Upper lobe of left lung (tissue), 6 donors: ENCODE results near the gene NFIB. TPM values are rescaled to one million over a fixed set of nuclear protein-coding genes. Genes with fewer than 3 reads are reported as not detected.

ENCODE experiments used
- ATAC-seq, 2 donors: fragments of 200-7000 bp; cut with Tn5 transposase; one replicate each; pipeline ENCODE4 v1.9.1; 2022; ENCODE audit warnings: mild to moderate bottlenecking in 2 of 2, moderate library complexity in 2 of 2; ENCODE audit not compliant: low FRiP score in 2 of 2
- DNase-seq, 2 donors: peaks; one replicate each; pipeline ENCODE4 v3.0.0-alpha.2; 2019 to 2020
- H3K27ac ChIP-seq, 4 donors: fragments of 200-600 bp; sonication (generic); one replicate each; pipeline ENCODE4 v1.5.1; 2016 to 2019
- H3K27me3 ChIP-seq, 4 donors: fragments of 200-600 bp; sonication (generic); one replicate each; pipeline ENCODE4 v1.5.1; 2017 to 2019
- H3K36me3 ChIP-seq, 4 donors: fragments of 200-600 bp; sonication (generic); one replicate each; pipeline ENCODE4 v1.5.1; 2016 to 2019
- H3K4me1 ChIP-seq, 4 donors: fragments of 200-600 bp; sonication (generic); one replicate each; pipeline ENCODE4 v1.5.1; 2018 to 2019
- H3K4me3 ChIP-seq, 4 donors: fragments of 200-600 bp; sonication (generic); one replicate each; pipeline ENCODE4 v1.5.1; 2017 to 2019; ENCODE audit warnings: mild to moderate bottlenecking in 2 of 4, moderate library complexity in 1 of 4
- H3K9me3 ChIP-seq, 4 donors: fragments of 200-600 bp; sonication (generic); one replicate each; pipeline ENCODE4 v1.5.1; 2018 to 2019
- EP300 ChIP-seq, 4 donors: sonication (generic); formaldehyde crosslinking; IDR thresholded peaks; one replicate each; pipeline ENCODE4 v1.5.1; 2017; ENCODE audit warnings: antibody characterized with exemption in 4 of 4, control low read depth in 2 of 4
- POLR2A ChIP-seq, 4 donors: fragments of 450-650 bp; IDR thresholded peaks; one replicate each; pipeline ENCODE4 v1.5.1; 2016 to 2017; ENCODE audit warnings: antibody characterized with exemption in 4 of 4, mild to moderate bottlenecking in 2 of 4
- POLR2AphosphoS5 ChIP-seq, 2 donors: sonication (generic); formaldehyde crosslinking; IDR thresholded peaks; one replicate each; pipeline ENCODE4 v1.5.1; 2017; ENCODE audit warnings: antibody characterized with exemption in 2 of 2
- WGBS, 2 donors: methylation state at CpG; one replicate each; pipeline ENCODE4 v1.1.5; 2017 to 2018; 5-methylcytosine and 5-hydroxymethylcytosine counted together
- total RNA-seq, 6 donors: library from RNA; depleted of rRNA in 4 of 6; stranded (reverse); fragments of >200 nt in 4 of 6; gene quantifications; one replicate each; pipeline versions ENCODE4 v1.1.0 to v1.2.1, GENCODE V29; 2016 to 2021
- TF ChIP-seq, protein P1 (sequence below), 6 experiments: fragments of 450-650 bp in 4 of 6; fragments of 200-600 bp in 2 of 6; sonication (generic) in 2 of 6; IDR thresholded peaks; one replicate each; pipeline ENCODE4 v1.5.1; 2016 to 2019; ENCODE audit warnings: antibody characterized with exemption in 6 of 6
- donor health status: DM: no; HTN: no; CAD: no; lungs with moderate emphysema.
- donor health status: DM: no; HTN: yes; CAD: no; lungs with severe emphysema.

Gene NFIB
- total RNA-seq, 6 donors from 2014 or later, result 33.9 to 109 (median 67.5) TPM

DNA sequence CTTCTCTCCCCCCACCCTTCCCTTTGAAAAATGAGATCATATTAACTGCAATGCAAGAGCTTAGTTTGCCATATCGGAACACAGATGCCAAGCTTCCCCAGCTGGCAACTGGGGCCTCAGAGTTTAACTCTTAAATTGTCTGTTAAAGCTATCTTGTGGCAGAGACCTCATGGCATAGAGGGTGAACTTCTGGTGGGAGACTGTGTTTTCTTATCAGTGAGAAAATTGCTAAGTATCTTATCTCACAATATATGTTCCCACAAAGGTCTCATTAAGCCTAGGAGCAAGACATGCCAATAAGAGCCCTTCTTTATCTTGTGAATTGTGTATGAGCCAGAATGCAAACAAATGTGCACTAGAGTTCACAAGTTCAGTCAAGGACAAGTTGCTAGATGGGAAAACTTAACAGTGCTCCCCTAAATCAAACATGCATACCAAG lies 12.3 kb downstream of the NFIB start:
- Histone ChIP-seq H3K36me3 (peaks cover 0 to 4% (median under 1%) of the 10 kb centered on the region in 4 donors), H3K9me3 (no peaks in the 10 kb centered on the region), H3K27me3 (no peaks in the 10 kb centered on the region), H3K4me1 (peaks cover 14 to 27% (median 23%) of the 10 kb centered on the region in 4 donors), H3K4me3 (no peak overlapping the region), H3K27ac (no peak overlapping the region)
- no peak for DNase-seq
- TF ChIP-seq POLR2AphosphoS5 (IDR thresholded peaks at IDR 0.05), result no peak
- WGBS, 2 donors, result 29 to 37% methylated on average over 1 of the region's 1 CpG
- ATAC-seq, result no peak

DNA sequence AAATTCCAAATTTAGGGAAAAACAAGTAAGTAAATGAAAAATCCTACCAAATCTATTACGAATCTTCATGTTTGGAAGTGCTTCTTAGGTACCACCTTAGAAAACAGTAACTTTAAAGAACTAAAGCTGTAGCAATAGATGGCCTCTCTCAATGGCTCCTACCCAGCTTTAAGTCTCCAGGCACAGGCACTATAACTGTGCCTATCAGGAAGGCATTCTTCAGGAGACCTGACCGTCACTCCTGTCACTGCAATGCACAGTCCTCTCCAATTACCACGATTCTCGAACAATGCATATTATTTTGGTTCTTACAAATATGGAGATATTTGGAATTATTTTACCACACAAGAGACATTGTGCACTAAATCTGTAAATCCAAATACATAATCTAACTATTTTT lies 12.9 kb downstream of the NFIB start:
- no peak overlapping the region for H3K4me3 ChIP-seq
- H3K4me1 ChIP-seq, result peaks cover 14 to 27% (median 24%) of the 10 kb centered on the region in 4 donors
- no peak for DNase-seq
- 76 to 90% methylated on average over 4 of the region's 4 CpGs for WGBS, 2 donors
- H3K9me3 ChIP-seq, result no peaks in the 10 kb centered on the region
- H3K27ac ChIP-seq, result no peak overlapping the region
- H3K27me3 ChIP-seq, result no peaks in the 10 kb centered on the region
- H3K36me3 ChIP-seq, result peaks cover 0 to 4% (median 0%) of the 10 kb centered on the region in 4 donors
- no peak for ATAC-seq
- TF ChIP-seq POLR2AphosphoS5 (IDR thresholded peaks at IDR 0.05) (no peak), EP300 (IDR thresholded peaks at IDR 0.05) (no peak), POLR2A (IDR thresholded peaks at IDR 0.05) (no peak)
- TF ChIP-seq, protein P1, sequence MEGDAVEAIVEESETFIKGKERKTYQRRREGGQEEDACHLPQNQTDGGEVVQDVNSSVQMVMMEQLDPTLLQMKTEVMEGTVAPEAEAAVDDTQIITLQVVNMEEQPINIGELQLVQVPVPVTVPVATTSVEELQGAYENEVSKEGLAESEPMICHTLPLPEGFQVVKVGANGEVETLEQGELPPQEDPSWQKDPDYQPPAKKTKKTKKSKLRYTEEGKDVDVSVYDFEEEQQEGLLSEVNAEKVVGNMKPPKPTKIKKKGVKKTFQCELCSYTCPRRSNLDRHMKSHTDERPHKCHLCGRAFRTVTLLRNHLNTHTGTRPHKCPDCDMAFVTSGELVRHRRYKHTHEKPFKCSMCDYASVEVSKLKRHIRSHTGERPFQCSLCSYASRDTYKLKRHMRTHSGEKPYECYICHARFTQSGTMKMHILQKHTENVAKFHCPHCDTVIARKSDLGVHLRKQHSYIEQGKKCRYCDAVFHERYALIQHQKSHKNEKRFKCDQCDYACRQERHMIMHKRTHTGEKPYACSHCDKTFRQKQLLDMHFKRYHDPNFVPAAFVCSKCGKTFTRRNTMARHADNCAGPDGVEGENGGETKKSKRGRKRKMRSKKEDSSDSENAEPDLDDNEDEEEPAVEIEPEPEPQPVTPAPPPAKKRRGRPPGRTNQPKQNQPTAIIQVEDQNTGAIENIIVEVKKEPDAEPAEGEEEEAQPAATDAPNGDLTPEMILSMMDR (IDR thresholded peaks at IDR 0.05), result no peak

DNA sequence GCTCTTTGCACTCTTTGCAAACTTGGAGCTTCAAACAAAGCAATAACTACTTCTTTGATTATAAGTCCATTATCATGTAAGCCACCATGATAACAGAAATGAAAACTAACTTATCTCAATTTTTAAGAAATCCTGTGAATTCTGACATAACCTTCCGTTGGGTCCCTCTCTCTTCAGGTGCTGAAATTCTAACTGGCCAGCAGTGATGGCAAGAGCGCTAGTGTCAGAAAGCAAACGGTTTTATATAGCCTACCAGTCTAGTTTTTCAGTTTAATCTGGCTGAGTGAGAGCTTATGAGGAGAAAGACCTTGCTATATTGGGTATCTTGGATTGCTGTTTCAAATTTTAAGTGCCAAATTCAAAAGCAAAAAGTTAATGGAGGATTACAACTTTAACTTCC lies 13.4 kb downstream of the NFIB start:
- no peaks in the 10 kb centered on the region for H3K36me3 ChIP-seq
- H3K27ac ChIP-seq, result peak overlapping the region in 1 of 4 donors; percentile 19
- ATAC-seq (no peak), DNase-seq (no peak)
- TF ChIP-seq, protein P1 (IDR thresholded peaks at IDR 0.05), result no peak
- no peak for TF ChIP-seq EP300 (IDR thresholded peaks at IDR 0.05)
- no peak for TF ChIP-seq POLR2AphosphoS5 (IDR thresholded peaks at IDR 0.05)
- no peak for TF ChIP-seq POLR2A (IDR thresholded peaks at IDR 0.05)
- no peak overlapping the region for H3K4me3 ChIP-seq
- no peaks in the 10 kb centered on the region for H3K9me3 ChIP-seq
- H3K27me3 ChIP-seq, result no peaks in the 10 kb centered on the region
- 80 to 92% methylated on average over 3 of the region's 3 CpGs for WGBS, 2 donors
- peaks cover 14 to 27% (median 24%) of the 10 kb centered on the region in 4 donors for H3K4me1 ChIP-seq

DNA sequence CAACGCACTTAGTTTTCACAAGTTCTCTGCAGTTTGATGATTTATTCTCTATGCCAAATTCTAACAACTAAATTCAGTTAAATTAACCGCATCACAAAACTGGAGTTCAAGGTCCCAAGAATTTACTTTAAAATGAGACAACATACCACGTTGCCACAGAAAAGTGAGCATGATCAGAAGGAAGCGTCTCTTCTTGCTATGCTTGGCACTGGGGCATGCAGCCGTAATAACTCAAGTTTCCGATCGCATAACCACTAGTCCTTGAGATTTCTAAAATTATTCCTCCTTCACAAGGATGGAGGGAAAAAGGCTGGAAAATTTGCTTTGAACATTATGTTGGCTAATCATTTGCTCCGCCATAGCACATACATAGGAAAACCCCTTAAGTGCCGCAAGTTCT lies 13.9 kb downstream of the NFIB start:
- H3K27ac ChIP-seq, result peak overlapping the region in 1 of 4 donors; percentile 19
- no peak for DNase-seq
- H3K4me1 ChIP-seq, result peaks cover 14 to 27% (median 24%) of the 10 kb centered on the region in 4 donors
- no peak for TF ChIP-seq EP300 (IDR thresholded peaks at IDR 0.05)
- TF ChIP-seq, protein P1 (IDR thresholded peaks at IDR 0.05), result no peak
- TF ChIP-seq POLR2AphosphoS5 (IDR thresholded peaks at IDR 0.05), result no peak
- TF ChIP-seq POLR2A (IDR thresholded peaks at IDR 0.05), result no peak
- 76 to 92% methylated on average over 9 of the region's 9 CpGs for WGBS, 2 donors
- H3K4me3 ChIP-seq, result no peak overlapping the region
- no peaks in the 10 kb centered on the region for H3K36me3 ChIP-seq
- ATAC-seq, result no peak
- no peaks in the 10 kb centered on the region for H3K27me3 ChIP-seq
- H3K9me3 ChIP-seq, result no peaks in the 10 kb centered on the region

DNA sequence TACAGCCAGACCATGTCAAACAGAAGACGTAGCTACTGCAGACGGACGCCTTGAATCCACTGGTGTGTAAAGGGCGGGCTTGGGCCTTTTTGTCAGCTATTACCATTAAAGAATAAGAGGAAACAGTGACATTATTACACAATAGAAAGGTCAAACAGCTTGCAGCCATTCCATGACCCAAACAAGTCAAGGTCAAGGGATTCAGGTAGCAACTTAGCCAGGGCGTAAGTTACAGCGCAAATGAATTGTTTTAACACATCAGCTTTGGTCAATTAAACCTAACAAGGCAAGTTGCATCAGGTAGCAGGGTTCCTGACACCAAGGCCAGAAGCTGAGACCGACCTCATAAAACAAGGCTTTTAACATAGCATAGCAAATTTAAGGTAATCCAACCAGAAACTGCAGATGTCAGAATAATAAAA lies 15.3 kb downstream of the NFIB start:
- H3K9me3 ChIP-seq, result no peaks in the 10 kb centered on the region
- no peak overlapping the region for H3K27ac ChIP-seq
- H3K4me3 ChIP-seq, result no peak overlapping the region
- no peaks in the 10 kb centered on the region for H3K36me3 ChIP-seq
- no peaks in the 10 kb centered on the region for H3K27me3 ChIP-seq
- no peak for ATAC-seq
- WGBS, 2 donors, result 43 to 50% methylated on average over 6 to 7 of the region's 7 CpGs
- peaks cover 14 to 27% (median 24%) of the 10 kb centered on the region in 4 donors for H3K4me1 ChIP-seq
- no peak for DNase-seq
- TF ChIP-seq POLR2A (IDR thresholded peaks at IDR 0.05) (no peak), POLR2AphosphoS5 (IDR thresholded peaks at IDR 0.05) (no peak), EP300 (IDR thresholded peaks at IDR 0.05) (no peak)
- TF ChIP-seq, protein P1 (IDR thresholded peaks at IDR 0.05), result no peak
